OCI-LY7 (cell line): ENCODE results near the gene DDX56.

ENCODE experiments used
- CTCF ChIP-seq: fragments of 200-600 bp; sonication (generic); conservative IDR thresholded peaks from 2 replicates; pipeline ENCODE4 v1.5.1; 2014; ENCODE audit warnings: mild to moderate bottlenecking, antibody characterized with exemption, low read length, moderate library complexity, mixed read lengths
- EZH2phosphoT487 ChIP-seq: fragments of 200-600 bp; sonication (generic); IDR thresholded peaks from 2 replicates; pipeline ENCODE4 v1.6.1; 2018; ENCODE audit warnings: low read depth, borderline replicate concordance, mild to moderate bottlenecking, mixed run types, antibody characterized with exemption, low read length, moderate library complexity, mixed read lengths

DNA sequence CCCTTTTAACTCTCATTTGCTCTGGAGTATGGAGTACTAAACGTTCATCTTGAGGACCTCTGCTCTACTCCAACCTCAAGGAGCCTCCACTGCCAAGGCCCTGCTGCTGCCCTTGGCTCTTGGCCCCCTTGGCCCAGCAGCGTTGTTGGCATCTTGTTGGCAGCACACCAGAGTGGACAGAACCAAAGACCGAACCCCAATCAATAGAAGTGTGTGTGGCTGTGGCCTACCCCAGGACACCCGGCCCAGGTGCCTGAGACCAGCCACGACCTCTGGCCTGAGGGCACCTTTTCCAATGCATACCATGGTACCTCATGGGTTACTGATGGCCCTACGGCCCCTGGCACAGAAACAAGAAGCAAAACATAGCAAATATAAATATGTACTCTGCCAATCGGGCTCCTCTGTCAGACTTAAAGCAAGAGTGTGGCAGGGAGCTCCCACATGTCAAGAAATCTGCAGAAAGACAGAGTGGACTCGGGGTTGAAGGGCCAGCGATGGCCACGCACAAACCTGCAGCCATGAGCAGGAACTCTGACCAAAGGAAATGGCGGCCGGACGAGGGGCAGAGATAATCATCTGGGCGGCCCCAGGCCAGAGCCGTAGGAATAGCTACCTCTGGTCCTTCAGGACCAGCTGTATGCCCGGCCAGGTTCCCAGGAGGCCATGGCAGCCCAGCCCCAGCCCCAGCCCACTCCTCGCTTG lies 35.5 kb downstream of the DDX56 start:
- no peak for TF ChIP-seq CTCF
- TF ChIP-seq EZH2phosphoT487: no peak
